Endothelial cell of umbilical vein (primary cell): Measurements from ENCODE around the gene CHSY1. TPM values are rescaled to one million over a fixed set of nuclear protein-coding genes. Genes with fewer than 3 reads are reported as not detected.

ENCODE experiments used
- BruUV-seq: library from RNA; stranded (reverse); fragments of 400-500 nt; replicated peaks from 2 replicates; lab custom pipeline; 2021; lab: Mats Ljungman, UMichigan
- CTCF ChIA-PET: fragments of 300-600, 350-600 bp; sonication (Branson Sonifier 250); formaldehyde crosslinking; loops from one replicate; lab custom pipeline; 2021; ENCODE audit warnings: antibody characterized with exemption, inconsistent platforms; lab: Charles Lee
- POLR2A ChIA-PET: fragments of 300-600, 350-600 bp; sonication (Branson Sonifier 250); formaldehyde crosslinking; loops from one replicate; lab custom pipeline; 2021; ENCODE audit warnings: antibody characterized with exemption, inconsistent platforms; lab: Charles Lee
- DNase-seq: peaks from one replicate; pipeline ENCODE4 v3.0.0-alpha.2; 2011; ENCODE audit warnings: low read depth, low spot score
- FAIRE-seq: peaks from 2 replicates; lab custom pipeline; 2011; peaks lifted over from hg19 to GRCh38; lab: Jason Lieb, UNC
- H2AFZ ChIP-seq: 2 replicates; pipeline ENCODE4 v1.6.0; 2012; ENCODE audit warnings: low read depth, low read length, control low read depth, inconsistent platforms
- H3K27ac ChIP-seq: 2 replicates; pipeline ENCODE4 v1.5.1; 2011; ENCODE audit warnings: low read depth, mild to moderate bottlenecking, control low read depth, low read length, moderate library complexity; ENCODE audit not compliant: insufficient read depth
- H3K27me3 ChIP-seq, 2 experiments: 2 replicates each; pipeline versions ENCODE4 v1.6.0 to v1.6.1; 2011; ENCODE audit warnings: low read length in 2 of 2, mixed read lengths in 1 of 2; ENCODE audit not compliant: control insufficient read depth in 2 of 2, insufficient read depth in 2 of 2
- H3K36me3 ChIP-seq, 2 experiments: 2 replicates in 1 of 2; 3 replicates in 1 of 2; pipeline ENCODE4 v1.5.1; 2011; ENCODE audit warnings: low read length in 2 of 2, mild to moderate bottlenecking in 1 of 2, moderate library complexity in 1 of 2; ENCODE audit not compliant: control insufficient read depth in 2 of 2, insufficient read depth in 2 of 2; ENCODE audit errors: extremely low read depth in 1 of 2
- H3K4me1 ChIP-seq: 3 replicates; pipeline ENCODE4 v1.5.1; 2011; ENCODE audit warnings: mild to moderate bottlenecking, low read length; ENCODE audit not compliant: control insufficient read depth, insufficient read depth; ENCODE audit errors: extremely low read depth
- H3K4me2 ChIP-seq: 2 replicates; pipeline ENCODE4 v1.6.1; 2011; ENCODE audit warnings: low read length, control low read depth, mixed read lengths; ENCODE audit not compliant: insufficient read depth
- H3K4me3 ChIP-seq, 3 experiments: fragments of 200-600 bp in 1 of 3; sonication (generic), shearing (Covaris generic) in 1 of 3; replicated peaks in 1 of 3; 2 replicates each; pipeline ENCODE4 v1.5.1; 2011 to 2016; ENCODE audit warnings: control low read depth in 3 of 3, low read length in 3 of 3, mild to moderate bottlenecking in 2 of 3, inconsistent platforms in 1 of 3, low read depth in 1 of 3, moderate library complexity in 1 of 3; ENCODE audit not compliant: insufficient read depth in 1 of 3
- H3K79me2 ChIP-seq: 2 replicates; pipeline ENCODE4 v1.6.0; 2012; ENCODE audit warnings: low read length, inconsistent platforms; ENCODE audit not compliant: control insufficient read depth, insufficient read depth
- H3K9ac ChIP-seq: replicated peaks from 2 replicates; pipeline ENCODE3; 2011; ENCODE audit warnings: low read length, control low read depth; ENCODE audit not compliant: insufficient read depth; ENCODE audit errors: extremely low read depth
- H3K9me1 ChIP-seq: replicated peaks from 3 replicates; pipeline ENCODE4 v1.6.0; 2011; ENCODE audit warnings: mild to moderate bottlenecking, low read length; ENCODE audit not compliant: control insufficient read depth, insufficient read depth; ENCODE audit errors: extremely low read depth
- H3K9me3 ChIP-seq: replicated peaks from 2 replicates; pipeline ENCODE4 v1.5.1; 2012; ENCODE audit warnings: low read length, inconsistent platforms; ENCODE audit not compliant: control insufficient read depth, insufficient read depth
- H4K20me1 ChIP-seq: replicated peaks from 2 replicates; pipeline ENCODE3; 2011; ENCODE audit warnings: mild to moderate bottlenecking, low read length; ENCODE audit not compliant: control insufficient read depth, insufficient read depth; ENCODE audit errors: extremely low read depth
- EZH2 ChIP-seq: IDR thresholded peaks from 2 replicates; pipeline ENCODE4 v1.6.1; 2012; ENCODE audit warnings: borderline replicate concordance, low read depth, mild to moderate bottlenecking, moderate library complexity, low read length, inconsistent platforms; ENCODE audit not compliant: severe bottlenecking
- MAX ChIP-seq: IDR thresholded peaks from 2 replicates; pipeline ENCODE4 v1.6.1; 2011; ENCODE audit not compliant: insufficient read depth, insufficient read length
- MYC ChIP-seq: IDR thresholded peaks from one replicate; pipeline ENCODE4 v1.6.1; 2011; ENCODE audit warnings: mild to moderate bottlenecking, low read depth, low read length
- POLR2A ChIP-seq: IDR thresholded peaks from 2 replicates; pipeline ENCODE4 v1.6.1; 2012; ENCODE audit warnings: low read depth, mild to moderate bottlenecking, control low read depth, low read length
- POLR2AphosphoS5 ChIP-seq: IDR thresholded peaks from 2 replicates; pipeline ENCODE4 v1.6.1; 2012; ENCODE audit warnings: low read depth, mild to moderate bottlenecking, control low read depth, low read length, moderate library complexity; ENCODE audit not compliant: insufficient read depth
- dilution Hi-C: fragments of 300-500 bp; cut with MboI; formaldehyde crosslinking; loops from one replicate; pipeline ENCODE4 v1.15.0; 2019; ENCODE audit warnings: low sequenced_read_pairs; ENCODE audit not compliant: extremely low pct_ligation_motif_present
- intact Hi-C: fragments of 100-400 bp; cut with micrococcal nuclease; formaldehyde crosslinking; loops from one replicate; pipeline ENCODE4 v1.10.0; 2022
- polyA plus RNA-seq, 4 experiments: library from polyadenylated mRNA; depleted of rRNA in 3 of 4; stranded (reverse) in 3 of 4; unstranded in 1 of 4; fragments of >200 nt; gene quantifications; 2 replicates each; pipeline versions ENCODE4 v1.2.1 to v1.2.3, GENCODE V29; 2011 to 2012; ENCODE audit warnings: missing spikeins in 1 of 4
- total RNA-seq: library from RNA; stranded (reverse); gene quantifications from 2 replicates; pipeline ENCODE4 v1.2.3, GENCODE V29; 2021
- TF ChIP-seq, protein P1 (sequence below), 2 donors: IDR thresholded peaks; 1 replicate in 1 of 2; 2 replicates in 1 of 2; pipeline ENCODE4 v1.5.1; 2011; ENCODE audit warnings: low read length in 2 of 2, mild to moderate bottlenecking in 2 of 2, moderate library complexity in 2 of 2, control low read depth in 1 of 2, inconsistent platforms in 1 of 2, low read depth in 1 of 2; ENCODE audit not compliant: insufficient read depth in 1 of 2; ENCODE audit errors: extremely low read depth in 1 of 2

The CHSY1 gene
- total and polyA plus RNA-seq, 2 donors (not counting 3 experiments of a cell fraction or from before 2014, with no cell fraction given) = 23.7 to 50.8 TPM

DNA sequence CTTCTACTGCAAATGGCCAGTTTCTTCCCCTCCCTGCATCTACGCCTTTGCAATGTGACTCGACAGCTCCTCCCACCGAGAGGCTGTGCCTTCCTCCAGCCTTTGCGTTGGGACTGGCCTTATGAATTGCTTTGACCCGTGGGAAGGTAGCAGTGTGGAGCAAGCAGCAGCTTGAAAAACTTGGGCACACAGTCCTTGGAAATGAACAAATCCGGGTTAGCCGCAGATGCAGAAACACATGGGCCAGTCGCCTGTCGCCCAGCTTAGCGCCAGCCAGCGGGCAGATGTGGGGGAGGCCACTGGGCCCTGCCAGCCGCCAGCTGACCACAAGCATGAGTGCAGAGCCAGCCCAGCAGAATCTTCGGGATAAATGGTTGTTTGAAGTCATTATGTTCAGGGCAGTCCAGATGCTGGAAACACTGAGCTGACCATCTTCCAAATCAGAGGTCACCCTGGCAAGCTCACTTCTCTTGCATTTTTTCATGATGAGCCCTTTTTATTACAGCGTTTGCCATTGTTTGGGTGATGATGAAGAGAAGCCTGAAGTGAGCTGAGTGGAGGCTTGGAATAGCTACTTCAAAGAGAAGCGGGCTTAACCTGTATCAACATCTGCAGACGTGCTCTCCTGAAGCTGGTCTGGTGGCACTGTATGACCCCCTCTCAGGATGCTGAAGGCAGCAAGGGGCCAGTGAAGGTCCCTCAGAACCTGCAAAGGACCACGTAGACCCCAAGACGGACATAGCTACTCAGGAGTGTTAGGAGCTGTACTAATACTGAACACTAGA, 15.7 kb upstream of the CHSY1 start:
- Histone ChIP-seq H3K4me1 (peaks cover 12% of the 10 kb centered on the region), H3K4me2 (no peak overlapping the region), H3K27me3 (no peaks in the 10 kb centered on the region), H2AFZ (no peak overlapping the region), H3K9ac (no peak overlapping the region), H3K4me3 (no peak overlapping the region), H4K20me1 (no peaks in the 10 kb centered on the region), H3K9me3 (no peaks in the 10 kb centered on the region), H3K27ac (no peak overlapping the region), H3K36me3 (peaks cover 3 to 9% of the 10 kb centered on the region in 2 experiments), H3K9me1 (no peaks in the 10 kb centered on the region), H3K79me2 (no peaks in the 10 kb centered on the region)
- no peak for DNase-seq
- CTCF ChIA-PET = interaction anchor here (0.6 to 2.1 kb wide), 8 partner anchors 9 to 259 kb away, joined by 3 to 7 read pairs (median 4); no protein-coding TSS in a partner anchor
- no peak for FAIRE-seq
- POLR2A ChIA-PET = interaction anchor here (1.0 kb wide), 1 partner anchor 9 kb away, joined by 3 read pairs; no protein-coding TSS in a partner anchor
- TF ChIP-seq POLR2AphosphoS5 (no peak), MAX (no peak), POLR2A (no peak), MYC (no peak), EZH2 (no peak)
- TF ChIP-seq, protein P1, sequence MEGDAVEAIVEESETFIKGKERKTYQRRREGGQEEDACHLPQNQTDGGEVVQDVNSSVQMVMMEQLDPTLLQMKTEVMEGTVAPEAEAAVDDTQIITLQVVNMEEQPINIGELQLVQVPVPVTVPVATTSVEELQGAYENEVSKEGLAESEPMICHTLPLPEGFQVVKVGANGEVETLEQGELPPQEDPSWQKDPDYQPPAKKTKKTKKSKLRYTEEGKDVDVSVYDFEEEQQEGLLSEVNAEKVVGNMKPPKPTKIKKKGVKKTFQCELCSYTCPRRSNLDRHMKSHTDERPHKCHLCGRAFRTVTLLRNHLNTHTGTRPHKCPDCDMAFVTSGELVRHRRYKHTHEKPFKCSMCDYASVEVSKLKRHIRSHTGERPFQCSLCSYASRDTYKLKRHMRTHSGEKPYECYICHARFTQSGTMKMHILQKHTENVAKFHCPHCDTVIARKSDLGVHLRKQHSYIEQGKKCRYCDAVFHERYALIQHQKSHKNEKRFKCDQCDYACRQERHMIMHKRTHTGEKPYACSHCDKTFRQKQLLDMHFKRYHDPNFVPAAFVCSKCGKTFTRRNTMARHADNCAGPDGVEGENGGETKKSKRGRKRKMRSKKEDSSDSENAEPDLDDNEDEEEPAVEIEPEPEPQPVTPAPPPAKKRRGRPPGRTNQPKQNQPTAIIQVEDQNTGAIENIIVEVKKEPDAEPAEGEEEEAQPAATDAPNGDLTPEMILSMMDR (IDR thresholded peaks at IDR 0.05; ENCODE audit: extremely low read depth in 1 of 2, insufficient read depth in 1 of 2, low read depth in 1 of 2, low read length in 2 of 2) = no peak
- intact Hi-C loops (no loop called here), dilution Hi-C loops (no loop called here)
- BruUV-seq = no TSS peak
